Measurements from ENCODE around the gene LYRM1. TPM values are rescaled to one million over a fixed set of nuclear protein-coding genes. Genes with fewer than 3 reads are reported as not detected.

The LYRM1 gene
- total and polyA plus RNA-seq, 10 of the 15 experiments (the other 5 are each of a cell fraction or from before 2014, with no cell fraction given): 18.4 to 54.4 (median 38.0) TPM

- TF ChIP-seq E2F4 (IDR thresholded peaks at IDR 0.05; ENCODE audit: low read depth, low read length) (no peak), BCLAF1 (IDR thresholded peaks at IDR 0.05) (no peak), BCL3 (IDR thresholded peaks at IDR 0.05; ENCODE audit: borderline replicate concordance, insufficient read depth, low read depth, low read length, poor library complexity, severe bottlenecking) (peak; percentile 29), ATF7 (IDR thresholded peaks at IDR 0.05; ENCODE audit: low read depth) (peak; percentile 58), SMARCA5 (IDR thresholded peaks at IDR 0.05) (no peak), ZNF274 (IDR thresholded peaks at IDR 0.05; ENCODE audit: insufficient read depth, insufficient read length) (no peak), CBFB (IDR thresholded peaks at IDR 0.05; ENCODE audit: low read depth) (no peak), NRF1 (conservative IDR thresholded peaks at IDR 0.05; ENCODE audit: low read depth, low read length) (no peak), POU2F2 (IDR thresholded peaks at IDR 0.05; ENCODE audit: borderline replicate concordance, low read depth, low read length) (no peak), TARDBP (IDR thresholded peaks at IDR 0.05; ENCODE audit: borderline replicate concordance) (no peak), POLR2AphosphoS5 (IDR thresholded peaks at IDR 0.05; ENCODE audit: low read length) (no peak), SMAD1 (IDR thresholded peaks at IDR 0.05; ENCODE audit: low read depth, partially characterized antibody) (no peak), SUZ12 (IDR thresholded peaks at IDR 0.05; ENCODE audit: unreplicated experiment) (no peak), EED (IDR thresholded peaks at IDR 0.05; ENCODE audit: low read depth) (no peak), CBX3 (IDR thresholded peaks at IDR 0.05; ENCODE audit: borderline replicate concordance, low read depth) (no peak), SREBF1 (IDR thresholded peaks at IDR 0.05; ENCODE audit: low read length) (no peak), CEBPB (IDR thresholded peaks at IDR 0.05; ENCODE audit: borderline replicate concordance in 1 of 2, low read depth in 2 of 2, low read length in 2 of 2) (peak in 1 of 2 experiments; percentile 59; a peak in 1 of 4 replicates), USF1 (IDR thresholded peaks at IDR 0.05; ENCODE audit: borderline replicate concordance, extremely low read length, insufficient read depth, low read depth, low read length) (no peak), ZNF384 (IDR thresholded peaks at IDR 0.05; ENCODE audit: borderline replicate concordance, low read depth, low read length) (no peak), PAX5 (IDR thresholded peaks at IDR 0.05; ENCODE audit: borderline replicate concordance, low read depth, low read length) (no peak), HDGF (IDR thresholded peaks at IDR 0.05) (no peak), SP1 (IDR thresholded peaks at IDR 0.05; ENCODE audit: low read depth, low read length) (no peak), JUND (IDR thresholded peaks at IDR 0.05; ENCODE audit: low read depth, low read length) (no peak), BHLHE40 (IDR thresholded peaks at IDR 0.05; ENCODE audit: borderline replicate concordance in 1 of 2, low read depth in 2 of 2, low read length in 1 of 2) (no peak), SMAD5 (IDR thresholded peaks at IDR 0.05; ENCODE audit: low read depth) (no peak)
Measured at GRCh38 chr16:20879175-20880040, 21.2 kb upstream of the LYRM1 start (continued).

Measured in GM12878 (cell line).